ENCODE data around the gene MAP2K3. TPM values are rescaled to one million over a fixed set of nuclear protein-coding genes. Genes with fewer than 3 reads are reported as not detected.
"Not testable (repeated sequence)": the region's sequence is repeated elsewhere in the genome, so short reads cannot be mapped to it uniquely, and the experiment has no call there.

MAP2K3 gene
- polyA plus RNA-seq, 4 donors = 48.5 to 98.2 (median 73.7) TPM

DNA sequence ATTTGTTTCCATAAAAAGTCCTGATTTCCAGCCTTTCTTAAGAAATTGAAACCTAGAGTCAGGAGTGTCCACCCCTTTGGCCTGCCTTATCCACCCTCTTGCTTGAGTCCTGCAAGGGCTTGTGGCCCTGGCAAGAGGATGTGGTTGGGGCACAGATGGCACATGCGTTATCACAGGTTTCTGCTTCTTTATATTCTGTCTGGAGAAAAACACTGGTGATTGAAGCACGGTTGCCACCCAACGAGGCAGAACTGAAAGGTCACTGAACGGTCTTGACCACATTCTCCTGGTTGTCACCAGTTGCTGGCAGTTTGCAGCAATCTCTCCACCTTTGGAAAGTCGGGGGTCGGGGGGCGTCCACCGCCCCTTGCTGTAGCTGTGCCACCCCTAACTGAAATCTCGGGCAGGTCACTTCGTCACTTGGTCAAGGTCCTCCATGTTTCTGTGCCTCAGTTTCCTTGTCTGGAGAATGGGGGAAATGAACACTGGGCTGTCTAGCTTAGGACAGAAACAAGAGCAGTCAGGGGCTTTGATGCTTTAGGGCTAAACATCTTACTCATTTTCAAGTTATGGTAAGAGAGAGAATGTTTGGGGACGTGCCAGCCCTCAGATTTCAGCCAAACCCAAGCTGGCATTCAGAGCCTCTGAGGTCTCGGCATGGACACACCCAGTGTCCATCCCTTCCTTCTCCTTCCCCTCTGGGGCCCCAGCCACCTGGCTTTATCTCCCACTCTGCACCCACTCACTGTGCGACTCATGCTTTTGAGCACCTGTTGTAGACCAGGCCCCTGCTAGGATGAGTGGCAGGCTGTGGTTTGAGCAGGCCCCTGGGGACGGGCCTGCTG is 63.8 kb downstream of the MAP2K3 start:
- H3K27me3 ChIP-seq (ENCODE audit: control insufficient read depth in 3 of 3, insufficient read depth in 3 of 3, low read length in 3 of 3); FAIRE-seq; H3K36me3 ChIP-seq (ENCODE audit: control insufficient read depth in 3 of 3, insufficient read depth in 2 of 3, low read depth in 1 of 3, low read length in 3 of 3); H3K9me3 ChIP-seq (ENCODE audit: control insufficient read depth in 2 of 2, insufficient read depth in 1 of 2, low read depth in 1 of 2, low read length in 1 of 2); H3K27ac ChIP-seq (ENCODE audit: low read depth in 1 of 3, low read length in 2 of 3); H3K4me3 ChIP-seq (ENCODE audit: low read depth in 1 of 3, low read length in 3 of 3); H3K4me1 ChIP-seq (ENCODE audit: control insufficient read depth in 3 of 3, insufficient read depth in 2 of 3, low read depth in 1 of 3, low read length in 2 of 3); DNase-seq: not testable (repeated sequence)
- 71 to 80% (median 77%) methylated on average over 10 of the region's 14 CpGs for WGBS, 3 donors

GRCh38 chr17:21348926-21349261 is 64.4 kb downstream of the MAP2K3 start:
- H3K4me3 ChIP-seq (ENCODE audit: low read depth in 1 of 3, low read length in 3 of 3); H3K4me1 ChIP-seq (ENCODE audit: control insufficient read depth in 3 of 3, insufficient read depth in 2 of 3, low read depth in 1 of 3, low read length in 2 of 3); FAIRE-seq; H3K27me3 ChIP-seq (ENCODE audit: control insufficient read depth in 3 of 3, insufficient read depth in 3 of 3, low read length in 3 of 3); H3K36me3 ChIP-seq (ENCODE audit: control insufficient read depth in 3 of 3, insufficient read depth in 2 of 3, low read depth in 1 of 3, low read length in 3 of 3); H3K27ac ChIP-seq (ENCODE audit: low read depth in 1 of 3, low read length in 2 of 3); DNase-seq; H3K9me3 ChIP-seq (ENCODE audit: control insufficient read depth in 2 of 2, insufficient read depth in 1 of 2, low read depth in 1 of 2, low read length in 1 of 2): not testable (repeated sequence)
- whole genome bisulfite sequencing, 3 donors = 74 to 84% (median 79%) methylated on average over 4 to 5 of the region's 7 CpGs

GRCh38 chr17:21349358-21350050 is 65.0 kb downstream of the MAP2K3 start:
- not testable (repeated sequence) for H3K36me3 ChIP-seq (ENCODE audit: control insufficient read depth in 3 of 3, insufficient read depth in 2 of 3, low read depth in 1 of 3, low read length in 3 of 3); H3K9me3 ChIP-seq (ENCODE audit: control insufficient read depth in 2 of 2, insufficient read depth in 1 of 2, low read depth in 1 of 2, low read length in 1 of 2); FAIRE-seq; H3K27ac ChIP-seq (ENCODE audit: low read depth in 1 of 3, low read length in 2 of 3); H3K4me1 ChIP-seq (ENCODE audit: control insufficient read depth in 3 of 3, insufficient read depth in 2 of 3, low read depth in 1 of 3, low read length in 2 of 3); DNase-seq; H3K4me3 ChIP-seq (ENCODE audit: low read depth in 1 of 3, low read length in 3 of 3); H3K27me3 ChIP-seq (ENCODE audit: control insufficient read depth in 3 of 3, insufficient read depth in 3 of 3, low read length in 3 of 3)
- 64 to 74% (median 68%) methylated on average over 5 of the region's 6 CpGs for WGBS, 3 donors

DNA sequence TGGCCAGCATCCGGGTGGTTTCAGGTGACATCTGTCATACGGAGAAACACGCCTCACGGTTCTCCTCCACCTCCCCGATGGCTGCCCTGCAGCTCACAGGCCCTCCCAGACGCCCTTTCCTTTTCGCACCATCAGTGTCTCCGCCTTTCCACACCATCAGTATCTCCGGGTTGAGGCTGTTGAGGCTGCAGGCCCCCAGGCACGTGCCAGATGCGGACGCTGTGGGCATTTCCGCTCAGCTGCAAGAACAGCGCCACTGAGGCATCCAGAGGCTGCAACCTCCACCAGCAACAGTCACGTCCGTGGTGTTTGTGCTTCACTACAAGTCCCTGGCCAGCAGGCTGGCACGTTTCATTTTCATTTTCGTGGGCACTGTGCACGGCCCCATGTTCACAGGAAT is 66.0 kb downstream of the MAP2K3 start:
- H3K4me3 ChIP-seq (ENCODE audit: low read depth in 1 of 3, low read length in 3 of 3); H3K27me3 ChIP-seq (ENCODE audit: control insufficient read depth in 3 of 3, insufficient read depth in 3 of 3, low read length in 3 of 3); DNase-seq; H3K36me3 ChIP-seq (ENCODE audit: control insufficient read depth in 3 of 3, insufficient read depth in 2 of 3, low read depth in 1 of 3, low read length in 3 of 3); FAIRE-seq; H3K4me1 ChIP-seq (ENCODE audit: control insufficient read depth in 3 of 3, insufficient read depth in 2 of 3, low read depth in 1 of 3, low read length in 2 of 3); H3K27ac ChIP-seq (ENCODE audit: low read depth in 1 of 3, low read length in 2 of 3); H3K9me3 ChIP-seq (ENCODE audit: control insufficient read depth in 2 of 2, insufficient read depth in 1 of 2, low read depth in 1 of 2, low read length in 1 of 2): not testable (repeated sequence)
- WGBS, 3 donors = 74 to 80% (median 78%) methylated on average over 15 to 19 of the region's 19 CpGs

GRCh38 chr17:21351366-21352065 is 67.0 kb downstream of the MAP2K3 start:
- H3K27ac ChIP-seq (ENCODE audit: low read depth in 1 of 3, low read length in 2 of 3) = no peak overlapping the region
- no peaks in the 10 kb centered on the region for H3K27me3 ChIP-seq (ENCODE audit: control insufficient read depth in 3 of 3, insufficient read depth in 3 of 3, low read length in 3 of 3)
- H3K36me3 ChIP-seq (ENCODE audit: control insufficient read depth in 3 of 3, insufficient read depth in 2 of 3, low read depth in 1 of 3, low read length in 3 of 3) = no peaks in the 10 kb centered on the region
- no peaks in the 10 kb centered on the region for H3K9me3 ChIP-seq (ENCODE audit: control insufficient read depth in 2 of 2, insufficient read depth in 1 of 2, low read depth in 1 of 2, low read length in 1 of 2)
- H3K4me3 ChIP-seq (ENCODE audit: low read depth in 1 of 3, low read length in 3 of 3) = no peak overlapping the region
- no peaks in the 10 kb centered on the region for H3K4me1 ChIP-seq (ENCODE audit: control insufficient read depth in 3 of 3, insufficient read depth in 2 of 3, low read depth in 1 of 3, low read length in 2 of 3)
- WGBS, 3 donors = 63 to 65% (median 64%) methylated on average over 3 of the region's 3 CpGs
- DNase-seq = no peak
- FAIRE-seq = no peak

DNA sequence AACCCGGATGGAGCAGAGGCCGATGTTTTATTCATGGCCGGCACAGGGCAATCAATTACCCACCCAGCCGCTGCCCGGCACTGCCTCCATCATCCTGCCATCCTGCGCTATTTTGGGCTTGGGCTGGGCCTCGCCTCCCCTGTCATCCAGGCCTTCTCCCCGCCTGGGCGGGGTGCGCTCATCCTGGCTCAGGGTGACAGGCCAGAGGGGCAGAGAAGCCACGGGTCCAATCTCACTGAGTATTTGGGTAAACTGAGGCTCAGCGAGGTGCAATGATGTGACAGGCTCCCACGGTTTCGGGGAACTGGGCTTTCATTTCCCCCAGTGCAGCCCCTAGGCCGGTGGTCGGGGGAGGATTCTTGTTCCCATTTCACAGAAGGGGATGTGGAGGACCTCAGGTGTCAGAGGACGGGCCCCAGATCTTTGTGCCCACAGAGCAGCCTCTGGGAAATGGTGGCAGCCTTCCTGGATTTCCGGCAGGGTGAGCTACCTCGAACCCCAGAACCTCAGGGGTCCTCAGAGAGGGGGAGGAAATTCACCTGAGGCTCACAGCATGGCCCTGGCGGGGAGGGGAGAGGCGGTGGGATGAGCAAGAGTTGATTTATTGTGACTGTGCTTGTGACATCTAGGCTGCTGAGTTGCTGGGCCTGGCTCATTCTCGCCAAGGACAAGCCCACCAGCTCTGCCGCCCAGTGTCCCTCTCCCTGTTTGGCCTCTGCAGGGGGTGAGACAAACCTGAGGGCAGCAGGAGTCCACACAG is 67.9 kb downstream of the MAP2K3 start:
- H3K4me1 ChIP-seq (ENCODE audit: control insufficient read depth in 3 of 3, insufficient read depth in 2 of 3, low read depth in 1 of 3, low read length in 2 of 3) = no peaks in the 10 kb centered on the region
- H3K9me3 ChIP-seq (ENCODE audit: control insufficient read depth in 2 of 2, insufficient read depth in 1 of 2, low read depth in 1 of 2, low read length in 1 of 2) = no peaks in the 10 kb centered on the region
- DNase-seq (no peak), FAIRE-seq (no peak)
- 90 to 93% (median 92%) methylated on average over 21 to 23 of the region's 23 CpGs for whole genome bisulfite sequencing, 3 donors
- H3K36me3 ChIP-seq (ENCODE audit: control insufficient read depth in 3 of 3, insufficient read depth in 2 of 3, low read depth in 1 of 3, low read length in 3 of 3) = no peaks in the 10 kb centered on the region
- H3K4me3 ChIP-seq (ENCODE audit: low read depth in 1 of 3, low read length in 3 of 3) = no peak overlapping the region
- H3K27me3 ChIP-seq (ENCODE audit: control insufficient read depth in 3 of 3, insufficient read depth in 3 of 3, low read length in 3 of 3) = no peaks in the 10 kb centered on the region
- no peak overlapping the region for H3K27ac ChIP-seq (ENCODE audit: low read depth in 1 of 3, low read length in 2 of 3)

DNA sequence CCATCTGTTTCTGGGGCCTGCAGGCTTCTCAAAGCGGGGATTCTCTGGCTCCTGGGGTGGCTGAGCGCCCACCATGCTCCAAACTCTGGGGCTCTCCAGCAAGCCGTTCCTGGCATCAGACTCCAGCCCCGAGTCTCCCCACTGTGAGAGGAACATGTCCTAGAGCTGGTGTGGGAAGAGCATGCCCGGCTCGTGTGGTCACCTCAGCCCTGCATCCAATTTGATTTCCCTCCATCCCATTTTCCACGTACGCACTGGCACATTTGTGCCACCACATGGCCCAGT is 68.4 kb downstream of the MAP2K3 start:
- H3K27me3 ChIP-seq (ENCODE audit: control insufficient read depth in 3 of 3, insufficient read depth in 3 of 3, low read length in 3 of 3) = no peaks in the 10 kb centered on the region
- FAIRE-seq (no peak), DNase-seq (no peak)
- 92 to 96% (median 92%) methylated on average over 8 of the region's 8 CpGs for WGBS, 3 donors
- no peaks in the 10 kb centered on the region for H3K9me3 ChIP-seq (ENCODE audit: control insufficient read depth in 2 of 2, insufficient read depth in 1 of 2, low read depth in 1 of 2, low read length in 1 of 2)
- no peak overlapping the region for H3K27ac ChIP-seq (ENCODE audit: low read depth in 1 of 3, low read length in 2 of 3)
- peaks cover 0 to 4% (median 0%) of the 10 kb centered on the region in 3 donors for H3K4me1 ChIP-seq (ENCODE audit: control insufficient read depth in 3 of 3, insufficient read depth in 2 of 3, low read depth in 1 of 3, low read length in 2 of 3)
- H3K36me3 ChIP-seq (ENCODE audit: control insufficient read depth in 3 of 3, insufficient read depth in 2 of 3, low read depth in 1 of 3, low read length in 3 of 3) = no peaks in the 10 kb centered on the region
- no peak overlapping the region for H3K4me3 ChIP-seq (ENCODE audit: low read depth in 1 of 3, low read length in 3 of 3)

DNA sequence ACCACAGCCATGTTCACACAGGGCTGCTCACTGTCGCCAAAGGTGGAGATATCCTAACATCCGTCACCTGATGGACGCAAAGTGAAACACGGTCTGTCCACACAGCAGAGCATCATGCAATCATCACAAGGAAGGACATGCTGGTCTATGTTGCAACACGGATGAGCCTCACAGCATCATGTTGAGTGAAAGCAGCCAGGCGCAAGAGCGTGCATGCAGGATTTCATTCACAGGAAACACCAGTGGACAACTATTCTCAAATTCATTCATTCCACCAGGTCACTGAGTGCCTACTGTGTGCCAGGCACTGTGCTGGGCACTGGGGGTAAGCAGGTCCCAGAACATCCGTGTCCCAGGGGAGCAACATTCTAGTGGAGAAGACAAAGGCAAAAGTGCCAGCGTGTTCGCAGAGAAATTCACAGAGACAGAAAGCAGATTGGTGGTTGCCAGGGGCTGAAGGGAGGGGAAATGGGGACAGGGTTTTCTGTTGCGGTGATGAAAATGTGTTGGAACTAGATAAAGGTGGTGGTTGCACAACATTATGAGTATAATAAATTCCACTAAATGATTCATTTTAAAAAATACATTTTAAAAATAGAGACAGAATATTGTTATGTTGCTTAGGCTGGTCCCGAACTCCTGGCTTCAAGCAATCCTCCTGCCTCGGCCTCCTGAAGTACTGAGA is 69.0 kb downstream of the MAP2K3 start:
- no peaks in the 10 kb centered on the region for H3K9me3 ChIP-seq (ENCODE audit: control insufficient read depth in 2 of 2, insufficient read depth in 1 of 2, low read depth in 1 of 2, low read length in 1 of 2)
- H3K27me3 ChIP-seq (ENCODE audit: control insufficient read depth in 3 of 3, insufficient read depth in 3 of 3, low read length in 3 of 3) = no peaks in the 10 kb centered on the region
- WGBS, 3 donors = 82 to 87% (median 84%) methylated on average over 13 of the region's 13 CpGs
- DNase-seq = no peak
- H3K4me3 ChIP-seq (ENCODE audit: low read depth in 1 of 3, low read length in 3 of 3) = no peak overlapping the region
- FAIRE-seq = no peak
- no peaks in the 10 kb centered on the region for H3K36me3 ChIP-seq (ENCODE audit: control insufficient read depth in 3 of 3, insufficient read depth in 2 of 3, low read depth in 1 of 3, low read length in 3 of 3)
- H3K27ac ChIP-seq (ENCODE audit: low read depth in 1 of 3, low read length in 2 of 3) = no peak overlapping the region
- peaks cover 0 to 10% (median 0%) of the 10 kb centered on the region in 3 donors for H3K4me1 ChIP-seq (ENCODE audit: control insufficient read depth in 3 of 3, insufficient read depth in 2 of 3, low read depth in 1 of 3, low read length in 2 of 3)

Measured in small intestine (tissue), 7 donors.